NB4 (cell line): ENCODE measurements around the gene CUX1.
A peak's percentile ranks its signal among the peaks of the same experiment; 100 is the strongest.
"Not testable (repeated sequence)": the region's sequence is repeated elsewhere in the genome, so short reads cannot be mapped to it uniquely, and the experiment has no call there.

ENCODE experiments used
- DNase-seq: peaks from one replicate; pipeline ENCODE4 v3.0.0; 2010; ENCODE audit warnings: low read depth
- H3K4me3 ChIP-seq: one replicate; pipeline ENCODE4 v1.5.1; 2011; ENCODE audit warnings: mild to moderate bottlenecking, low read depth, low read length, moderate library complexity
- MAX ChIP-seq: IDR thresholded peaks from 2 replicates; pipeline ENCODE4 v1.6.1; 2011; ENCODE audit warnings: low read depth, low read length
- MYC ChIP-seq: IDR thresholded peaks from 2 replicates; pipeline ENCODE4 v1.6.1; 2011; ENCODE audit warnings: low read depth, low read length
- POLR2A ChIP-seq: IDR thresholded peaks from 2 replicates; pipeline ENCODE4 v1.6.1; 2011; ENCODE audit warnings: mild to moderate bottlenecking; ENCODE audit not compliant: insufficient read length; ENCODE audit errors: extremely low read depth
- TF ChIP-seq, protein P1 (sequence below): IDR thresholded peaks from one replicate; pipeline ENCODE4 v1.5.1; 2012; ENCODE audit warnings: low read depth, low read length

Gene CUX1

GRCh38 chr7:102321351-102322201 is 504.1 kb downstream of the CUX1 start:
- no peak for TF ChIP-seq POLR2A
- TF ChIP-seq MYC, result no peak
- no peak for TF ChIP-seq MAX
- TF ChIP-seq, protein P1, sequence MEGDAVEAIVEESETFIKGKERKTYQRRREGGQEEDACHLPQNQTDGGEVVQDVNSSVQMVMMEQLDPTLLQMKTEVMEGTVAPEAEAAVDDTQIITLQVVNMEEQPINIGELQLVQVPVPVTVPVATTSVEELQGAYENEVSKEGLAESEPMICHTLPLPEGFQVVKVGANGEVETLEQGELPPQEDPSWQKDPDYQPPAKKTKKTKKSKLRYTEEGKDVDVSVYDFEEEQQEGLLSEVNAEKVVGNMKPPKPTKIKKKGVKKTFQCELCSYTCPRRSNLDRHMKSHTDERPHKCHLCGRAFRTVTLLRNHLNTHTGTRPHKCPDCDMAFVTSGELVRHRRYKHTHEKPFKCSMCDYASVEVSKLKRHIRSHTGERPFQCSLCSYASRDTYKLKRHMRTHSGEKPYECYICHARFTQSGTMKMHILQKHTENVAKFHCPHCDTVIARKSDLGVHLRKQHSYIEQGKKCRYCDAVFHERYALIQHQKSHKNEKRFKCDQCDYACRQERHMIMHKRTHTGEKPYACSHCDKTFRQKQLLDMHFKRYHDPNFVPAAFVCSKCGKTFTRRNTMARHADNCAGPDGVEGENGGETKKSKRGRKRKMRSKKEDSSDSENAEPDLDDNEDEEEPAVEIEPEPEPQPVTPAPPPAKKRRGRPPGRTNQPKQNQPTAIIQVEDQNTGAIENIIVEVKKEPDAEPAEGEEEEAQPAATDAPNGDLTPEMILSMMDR, result no peak
- no peak overlapping the region for H3K4me3 ChIP-seq

DNA sequence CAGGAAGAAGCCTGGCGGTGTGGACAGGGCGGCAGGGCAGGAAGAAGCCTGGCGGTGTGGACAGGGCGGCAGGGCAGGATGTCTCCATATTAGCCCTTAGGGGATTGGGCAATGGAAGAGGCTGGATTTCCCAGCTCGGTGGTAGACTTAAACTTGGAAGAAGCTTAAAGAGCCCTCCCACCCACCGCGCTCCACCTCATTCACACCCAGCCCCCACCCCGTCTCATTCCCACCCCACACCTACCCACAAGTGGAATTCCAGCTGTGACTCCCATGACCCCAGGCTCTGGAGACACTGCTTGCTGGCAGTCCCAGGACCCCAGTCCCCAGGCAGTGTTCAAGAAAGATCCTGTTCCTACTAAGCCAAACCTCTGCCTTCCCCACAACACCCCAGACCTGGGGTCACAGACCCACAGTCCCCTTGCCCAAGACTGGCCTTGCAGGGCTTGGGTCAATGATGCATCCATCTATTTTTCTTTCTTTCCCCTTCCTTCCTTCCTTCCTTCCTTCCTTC is 504.8 kb downstream of the CUX1 start:
- H3K4me3 ChIP-seq, result no peak overlapping the region
- TF ChIP-seq, protein P1, result no peak
- TF ChIP-seq POLR2A (no peak), MAX (no peak), MYC (no peak)
- peak; percentile 44 for DNase-seq

More at GRCh38 chr7:102321351-102322201, 504.1 kb downstream of the CUX1 start:
- DNase-seq, result peak; percentile 50

GRCh38 chr7:102323914-102324195 is 506.4 kb downstream of the CUX1 start:
- TF ChIP-seq, protein P1, result no peak
- no peak for TF ChIP-seq POLR2A
- TF ChIP-seq MYC, result no peak
- no peak for TF ChIP-seq MAX
- no peak for DNase-seq
- no peak overlapping the region for H3K4me3 ChIP-seq

DNA sequence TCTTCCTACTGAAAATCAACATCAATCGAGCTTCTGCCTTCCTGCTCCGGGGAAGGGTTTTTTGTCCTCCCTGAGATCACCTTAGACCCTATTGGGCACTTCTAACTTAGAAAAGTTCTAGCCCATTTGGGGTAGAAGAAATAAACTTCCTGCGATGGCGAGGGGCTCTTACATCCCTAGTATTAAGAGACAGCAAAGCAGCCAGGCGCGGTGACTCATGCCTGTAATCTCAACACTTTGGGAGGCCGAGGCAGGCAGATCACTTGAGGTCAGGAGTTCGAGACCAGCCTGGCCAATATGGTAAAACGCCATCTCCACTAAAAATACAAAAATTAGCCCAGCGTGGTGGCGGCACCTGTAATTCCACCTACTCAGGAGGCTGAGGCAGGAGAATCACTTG is 507.7 kb downstream of the CUX1 start:
- not testable (repeated sequence) for H3K4me3 ChIP-seq, DNase-seq

DNA sequence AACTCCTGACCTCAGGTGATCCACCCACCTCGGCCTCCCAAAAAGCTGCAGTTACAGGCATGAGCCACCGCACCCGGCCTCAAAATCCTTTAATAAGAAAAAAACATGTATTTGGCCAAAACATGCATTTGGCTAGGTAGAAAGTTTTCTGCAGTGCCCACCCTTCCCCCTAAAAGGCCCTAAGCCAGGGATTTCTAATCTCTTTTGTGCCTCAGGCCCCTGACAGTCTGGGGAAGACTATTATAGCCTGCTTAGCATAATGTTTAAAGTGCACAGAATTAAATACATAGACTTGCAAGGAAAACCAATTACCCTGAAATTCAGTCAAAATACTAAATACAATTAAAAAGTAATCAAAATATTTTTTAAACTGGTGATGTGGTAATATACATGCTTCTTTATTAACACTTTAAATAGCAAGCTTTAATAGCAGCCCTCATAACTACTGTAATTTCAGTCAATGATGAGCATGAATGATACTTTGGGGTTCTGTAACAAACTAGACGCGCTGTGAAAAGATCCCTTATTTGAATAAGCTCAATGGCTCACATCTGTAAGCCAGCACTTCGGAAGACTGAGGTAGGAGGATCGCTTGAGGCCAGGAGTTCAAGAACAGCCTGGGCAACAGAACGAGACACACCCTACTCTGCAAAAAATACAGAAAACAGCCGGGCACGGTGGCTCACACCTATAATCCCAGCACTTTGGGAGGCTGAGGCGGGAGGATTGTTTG is 508.9 kb downstream of the CUX1 start:
- H3K4me3 ChIP-seq, result no peak overlapping the region
- TF ChIP-seq MAX, result no peak
- TF ChIP-seq MYC, result no peak
- no peak for TF ChIP-seq POLR2A
- TF ChIP-seq, protein P1, result no peak
- no peak for DNase-seq

- H3K4me3 ChIP-seq, DNase-seq: not testable (repeated sequence)
Observed at GRCh38 chr7:102327183-102327582, 509.8 kb downstream of the CUX1 start.

DNA sequence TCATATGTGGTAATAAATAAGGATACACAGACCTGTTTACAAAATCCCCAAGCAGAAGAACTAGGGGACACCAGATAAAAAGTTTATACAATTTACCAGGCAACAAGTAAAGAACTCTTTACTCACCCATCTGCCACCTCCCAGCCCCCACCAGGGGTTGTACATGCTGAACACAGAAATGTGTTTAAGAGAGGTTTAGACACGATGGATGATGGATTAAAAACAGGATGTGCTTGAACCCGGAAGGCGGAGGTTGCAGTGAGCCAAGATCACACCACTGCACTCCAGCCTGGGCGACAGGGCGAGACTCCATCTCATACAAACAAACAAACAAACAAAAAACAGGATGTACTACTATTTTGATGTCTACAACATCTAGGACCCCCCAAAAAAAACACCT is 511.4 kb downstream of the CUX1 start:
- not testable (repeated sequence) for DNase-seq, H3K4me3 ChIP-seq

GRCh38 chr7:102329366-102329765 is 511.9 kb downstream of the CUX1 start:
- H3K4me3 ChIP-seq, result not testable (repeated sequence)

GRCh38 chr7:102330666-102331460 is 513.4 kb downstream of the CUX1 start:
- H3K4me3 ChIP-seq, DNase-seq: not testable (repeated sequence)

More at GRCh38 chr7:102329366-102329765, 511.9 kb downstream of the CUX1 start:
- DNase-seq, result peak; percentile 57
